DOHH2 (cell line): ENCODE results near the gene COIL.

Source experiments
- H3F3A ChIP-seq: fragments of 200-600 bp; sonication (generic), shearing (Covaris generic); 2 replicates; pipeline ENCODE4 v1.6.0; 2016; ENCODE audit warnings: antibody characterized with exemption, mild to moderate bottlenecking; ENCODE audit not compliant: control insufficient read depth, insufficient read depth
- H3K27ac ChIP-seq: fragments of 200-600 bp; sonication (generic); 2 replicates; pipeline ENCODE4 v1.5.1; 2014; ENCODE audit warnings: low read depth, mild to moderate bottlenecking, low read length, moderate library complexity
- H3K27me3 ChIP-seq: fragments of 200-600 bp; sonication (generic); 2 replicates; pipeline ENCODE4 v1.6.1; 2014; ENCODE audit warnings: mild to moderate bottlenecking, low read length, mixed read lengths; ENCODE audit not compliant: control insufficient read depth
- H3K36me3 ChIP-seq: fragments of 200-600 bp; sonication (generic); 2 replicates; pipeline ENCODE4 v1.6.1; 2014; ENCODE audit warnings: mild to moderate bottlenecking, low read length, moderate library complexity, mixed read lengths; ENCODE audit not compliant: control insufficient read depth
- H3K4me1 ChIP-seq: fragments of 200-600 bp; sonication (generic); 2 replicates; pipeline ENCODE4 v1.6.1; 2014; ENCODE audit warnings: mild to moderate bottlenecking, low read length, mixed read lengths; ENCODE audit not compliant: control insufficient read depth
- H3K4me2 ChIP-seq: fragments of 200-600 bp; sonication (generic); 2 replicates; pipeline ENCODE4 v1.6.0; 2014; ENCODE audit warnings: mild to moderate bottlenecking, low read length, moderate library complexity
- H3K4me3 ChIP-seq: fragments of 200-600 bp; sonication (generic); 2 replicates; pipeline ENCODE4 v1.5.1; 2014; ENCODE audit warnings: mild to moderate bottlenecking, low read length, mixed read lengths
- H3K79me2 ChIP-seq: fragments of 200-600 bp; sonication (generic); 2 replicates; pipeline ENCODE4 v1.6.1; 2014; ENCODE audit warnings: mild to moderate bottlenecking, low read length, mixed read lengths; ENCODE audit not compliant: control insufficient read depth
- H3K9me2 ChIP-seq: fragments of 200-600 bp; sonication (generic); replicated peaks from 2 replicates; pipeline ENCODE4 v1.6.1; 2014; ENCODE audit warnings: mild to moderate bottlenecking, low read length, mixed read lengths; ENCODE audit not compliant: control insufficient read depth
- H3K9me3 ChIP-seq: fragments of 200-600 bp; sonication (generic); 2 replicates; pipeline ENCODE4 v1.6.1; 2014; ENCODE audit warnings: antibody characterized with exemption, low read length, mixed read lengths; ENCODE audit not compliant: control insufficient read depth, insufficient read depth
- H4K20me1 ChIP-seq: fragments of 200-600 bp; sonication (generic); 2 replicates; pipeline ENCODE4 v1.6.0; 2014; ENCODE audit warnings: low read depth, mild to moderate bottlenecking, antibody characterized with exemption, low read length, moderate library complexity; ENCODE audit not compliant: control insufficient read depth, insufficient read depth
- CTCF ChIP-seq: fragments of 200-600 bp; sonication (generic); IDR thresholded peaks from one replicate; pipeline ENCODE4 v1.5.1; 2014; ENCODE audit warnings: antibody characterized with exemption, mild to moderate bottlenecking, low read depth, low read length; ENCODE audit not compliant: poor library complexity, severe bottlenecking
- EZH2phosphoT487 ChIP-seq: fragments of 200-600 bp; sonication (generic); IDR thresholded peaks from 2 replicates; pipeline ENCODE4 v1.6.1; 2017; ENCODE audit warnings: borderline replicate concordance, mild to moderate bottlenecking, antibody characterized with exemption, low read length, moderate library complexity, mixed read lengths

Gene COIL

GRCh38 chr17:56909742-56910508, 50.9 kb downstream of the COIL start:
- Histone ChIP-seq H3K9me2 (no peaks in the 10 kb centered on the region), H4K20me1 (peaks cover 19% of the 10 kb centered on the region; the same call in 1 of the 2 replicates), H3K27ac (peak overlapping the region; percentile 79), H3K36me3 (peaks cover 65% of the 10 kb centered on the region), H3K4me3 (peak overlapping the region; percentile 54), H3K9me3 (no peaks in the 10 kb centered on the region), H3K79me2 (peaks cover 79% of the 10 kb centered on the region), H3K27me3 (no peaks in the 10 kb centered on the region), H3F3A (peaks cover 23% of the 10 kb centered on the region), H3K4me2 (peak overlapping the region; percentile 72), H3K4me1 (peaks cover 61% of the 10 kb centered on the region)
- TF ChIP-seq CTCF, result no peak
- TF ChIP-seq EZH2phosphoT487, result no peak

- no peak for TF ChIP-seq CTCF
- TF ChIP-seq EZH2phosphoT487, result no peak
- Histone ChIP-seq H4K20me1 (peaks cover 19% of the 10 kb centered on the region; the same call in 1 of the 2 replicates), H3K36me3 (peaks cover 79% of the 10 kb centered on the region), H3K9me2 (no peaks in the 10 kb centered on the region), H3K27ac (peak overlapping the region; percentile 79), H3K4me2 (peak overlapping the region; percentile 72), H3F3A (peaks cover 23% of the 10 kb centered on the region), H3K4me1 (peaks cover 56% of the 10 kb centered on the region), H3K27me3 (no peaks in the 10 kb centered on the region), H3K4me3 (peak overlapping the region; percentile 54), H3K9me3 (no peaks in the 10 kb centered on the region), H3K79me2 (peaks cover 64% of the 10 kb centered on the region)
These were observed 52.8 kb downstream of the COIL start for GRCh38 chr17:56908001-56908542.

- Histone ChIP-seq H3F3A (peaks cover 11% of the 10 kb centered on the region), H4K20me1 (peaks cover 20% of the 10 kb centered on the region; the same call in 1 of the 2 replicates), H3K36me3 (peaks cover 86% of the 10 kb centered on the region), H3K9me2 (no peaks in the 10 kb centered on the region), H3K27me3 (no peaks in the 10 kb centered on the region), H3K4me1 (peaks cover 32% of the 10 kb centered on the region), H3K9me3 (no peaks in the 10 kb centered on the region), H3K27ac (no peak overlapping the region), H3K4me2 (no peak overlapping the region), H3K79me2 (peaks cover 25% of the 10 kb centered on the region), H3K4me3 (no peak overlapping the region)
- TF ChIP-seq CTCF (no peak), EZH2phosphoT487 (no peak)
These were observed 57.3 kb downstream of the COIL start for GRCh38 chr17:56903560-56903959.
